IMR-90 (cell line): ENCODE measurements around the gene ITPR2.

Source experiments
- CHD1 ChIP-seq: IDR thresholded peaks from 2 replicates; pipeline ENCODE4 v1.6.1; 2012; ENCODE audit warnings: low read depth, low read length, improper control_type of control experiment
- MXI1 ChIP-seq: IDR thresholded peaks from 2 replicates; pipeline ENCODE4 v1.6.1; 2012; ENCODE audit warnings: low read depth, mild to moderate bottlenecking, low read length, moderate library complexity, borderline replicate concordance
- POLR2A ChIP-seq: IDR thresholded peaks from 2 replicates; pipeline ENCODE4 v1.6.1; 2012; ENCODE audit warnings: mild to moderate bottlenecking, low read depth, low read length
- RFX5 ChIP-seq: IDR thresholded peaks from 2 replicates; pipeline ENCODE4 v1.8.0; 2012; ENCODE audit warnings: low read depth, mild to moderate bottlenecking, low read length, moderate library complexity
- SMC3 ChIP-seq: fragments of 150-350 bp; IDR thresholded peaks from 2 replicates; pipeline ENCODE4 v1.6.1; 2016; ENCODE audit warnings: low read depth, mild to moderate bottlenecking, antibody characterized with exemption, low read length, moderate library complexity
- TF ChIP-seq, protein P1 (sequence below): conservative IDR thresholded peaks from 2 replicates; pipeline ENCODE4 v1.5.1; 2012; ENCODE audit warnings: mild to moderate bottlenecking, low read depth, low read length, improper control_type of control experiment

DNA sequence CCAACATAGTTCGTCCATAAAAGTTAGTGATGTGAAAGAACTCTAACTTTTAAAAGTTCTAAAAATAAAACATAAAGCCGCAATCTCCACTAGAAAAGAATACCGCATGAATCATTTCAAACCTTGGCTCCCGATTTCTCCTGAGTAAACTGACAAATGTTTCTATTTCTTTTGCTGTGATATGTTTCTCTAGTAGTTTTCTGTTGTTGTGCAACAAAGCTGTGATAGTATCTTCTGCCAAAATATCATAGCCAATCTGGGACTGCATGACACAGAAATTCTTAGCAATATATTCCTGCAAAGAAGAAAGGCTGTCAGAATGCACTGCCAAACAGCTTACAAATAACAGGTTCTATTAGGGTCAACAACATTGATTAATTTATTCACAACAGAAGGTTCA is 174.0 kb downstream of the ITPR2 start:
- no peak for TF ChIP-seq MXI1
- TF ChIP-seq POLR2A, result no peak
- TF ChIP-seq, protein P1, sequence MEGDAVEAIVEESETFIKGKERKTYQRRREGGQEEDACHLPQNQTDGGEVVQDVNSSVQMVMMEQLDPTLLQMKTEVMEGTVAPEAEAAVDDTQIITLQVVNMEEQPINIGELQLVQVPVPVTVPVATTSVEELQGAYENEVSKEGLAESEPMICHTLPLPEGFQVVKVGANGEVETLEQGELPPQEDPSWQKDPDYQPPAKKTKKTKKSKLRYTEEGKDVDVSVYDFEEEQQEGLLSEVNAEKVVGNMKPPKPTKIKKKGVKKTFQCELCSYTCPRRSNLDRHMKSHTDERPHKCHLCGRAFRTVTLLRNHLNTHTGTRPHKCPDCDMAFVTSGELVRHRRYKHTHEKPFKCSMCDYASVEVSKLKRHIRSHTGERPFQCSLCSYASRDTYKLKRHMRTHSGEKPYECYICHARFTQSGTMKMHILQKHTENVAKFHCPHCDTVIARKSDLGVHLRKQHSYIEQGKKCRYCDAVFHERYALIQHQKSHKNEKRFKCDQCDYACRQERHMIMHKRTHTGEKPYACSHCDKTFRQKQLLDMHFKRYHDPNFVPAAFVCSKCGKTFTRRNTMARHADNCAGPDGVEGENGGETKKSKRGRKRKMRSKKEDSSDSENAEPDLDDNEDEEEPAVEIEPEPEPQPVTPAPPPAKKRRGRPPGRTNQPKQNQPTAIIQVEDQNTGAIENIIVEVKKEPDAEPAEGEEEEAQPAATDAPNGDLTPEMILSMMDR, result no peak
- no peak for TF ChIP-seq CHD1
- TF ChIP-seq SMC3, result no peak
- TF ChIP-seq RFX5, result no peak
